ENCODE data around the gene MTUS2.

GRCh38 chr13:29118471-29118870 is 298.3 kb downstream of the MTUS2 start:
- no peak for TF ChIP-seq CTCF (IDR thresholded peaks at IDR 0.05)
- no peak for TF ChIP-seq POLR2A (IDR thresholded peaks at IDR 0.05)
